ENCODE measurements around the gene TMPRSS5. TPM values are rescaled to one million over a fixed set of nuclear protein-coding genes. Genes with fewer than 3 reads are reported as not detected.

TMPRSS5 gene
- total RNA-seq, 1 experiment from 2014 or later: 0.07 TPM

- peaks cover 3% of the 10 kb centered on the region; the same call in 1 of the 2 replicates for H3K36me3 ChIP-seq (ENCODE audit: low read depth, low read length)
- ATAC-seq: no peak
- no peak overlapping the region for H2AFZ ChIP-seq (ENCODE audit: low read length)
- TF ChIP-seq EZH2 (IDR thresholded peaks at IDR 0.05; ENCODE audit: low read length, unreplicated experiment): no peak
- TF ChIP-seq EZH2phosphoT487 (IDR thresholded peaks at IDR 0.05; ENCODE audit: borderline replicate concordance, low read length): no peak
- TF ChIP-seq CTCF (conservative IDR thresholded peaks at IDR 0.05; ENCODE audit: low read depth, low read length): no peak
- ChIA-PET POLR2A (ENCODE audit: unreplicated experiment) (interaction anchor here (0.7 to 1.1 kb wide), 2 partner anchors 23 to 52 kb away, joined by 4 to 5 read pairs; no protein-coding TSS in a partner anchor), CTCF (interaction anchor here (1.2 kb wide), 1 partner anchor 63 kb away, joined by 5 read pairs; no protein-coding TSS in a partner anchor)
- BruUV-seq (replicated peaks): no TSS peak
- H3K79me2 ChIP-seq (ENCODE audit: low read length): no peaks in the 10 kb centered on the region
- H3F3A ChIP-seq (ENCODE audit: low read length, unreplicated experiment): peaks cover 21% of the 10 kb centered on the region
- no peak overlapping the region for H3K4me3 ChIP-seq (ENCODE audit: low read length)
- intact Hi-C loops (cut with micrococcal nuclease): loop anchor here (1.0 kb wide), 1 partner anchor 22 kb away; no protein-coding TSS in a partner anchor
- H3K27me3 ChIP-seq (ENCODE audit: low read length): no peaks in the 10 kb centered on the region
- peaks cover 52% of the 10 kb centered on the region for H3K4me1 ChIP-seq (ENCODE audit: insufficient read depth, low read length)
- H3K27ac ChIP-seq (ENCODE audit: low read length): peak overlapping the region; percentile 31
- H3K4me2 ChIP-seq (ENCODE audit: low read length): 0 out of 2 replicates have a peak overlapping the region, but pooled peaks have one; percentile 3
- H3K9ac ChIP-seq (ENCODE audit: low read length): no peak overlapping the region
- H4K20me1 ChIP-seq (ENCODE audit: low read length): no peaks in the 10 kb centered on the region
- peak; percentile 37 for DNase-seq
- peaks cover 9% of the 10 kb centered on the region; the same call in 1 of the 2 replicates for H3K9me3 ChIP-seq (ENCODE audit: low read length)
- no peaks in the 10 kb centered on the region for H3K9me2 ChIP-seq (replicated peaks; ENCODE audit: low read length)
These were observed 38.3 kb downstream of the TMPRSS5 start for GRCh38 chr11:113667801-113668200.

- no peak for TF ChIP-seq CTCF (conservative IDR thresholded peaks at IDR 0.05; ENCODE audit: low read depth, low read length)
- TF ChIP-seq EZH2 (IDR thresholded peaks at IDR 0.05; ENCODE audit: low read length, unreplicated experiment): no peak
- DNase-seq: no peak
- ChIA-PET CTCF (no interaction called here), POLR2A (ENCODE audit: unreplicated experiment) (no interaction called here)
- intact Hi-C loops (cut with micrococcal nuclease): no loop called here
- no peaks in the 10 kb centered on the region for H3K79me2 ChIP-seq (ENCODE audit: low read length)
- no peaks in the 10 kb centered on the region for H3K27me3 ChIP-seq (ENCODE audit: low read length)
- peaks cover 9% of the 10 kb centered on the region; the same call in 1 of the 2 replicates for H3K9me3 ChIP-seq (ENCODE audit: low read length)
- no peak for ATAC-seq
- peaks cover 3% of the 10 kb centered on the region; the same call in 1 of the 2 replicates for H3K36me3 ChIP-seq (ENCODE audit: low read depth, low read length)
- H3K9me2 ChIP-seq (replicated peaks; ENCODE audit: low read length): no peaks in the 10 kb centered on the region
- no peak overlapping the region for H3K9ac ChIP-seq (ENCODE audit: low read length)
- no peak overlapping the region for H3K4me3 ChIP-seq (ENCODE audit: low read length)
- H3F3A ChIP-seq (ENCODE audit: low read length, unreplicated experiment): peaks cover 21% of the 10 kb centered on the region
- H4K20me1 ChIP-seq (ENCODE audit: low read length): no peaks in the 10 kb centered on the region
- H3K4me1 ChIP-seq (ENCODE audit: insufficient read depth, low read length): peaks cover 53% of the 10 kb centered on the region
- no peak overlapping the region for H3K27ac ChIP-seq (ENCODE audit: low read length)
- H2AFZ ChIP-seq (ENCODE audit: low read length): no peak overlapping the region
- no peak overlapping the region for H3K4me2 ChIP-seq (ENCODE audit: low read length)
- BruUV-seq (replicated peaks): no TSS peak
These were observed 39.5 kb downstream of the TMPRSS5 start for GRCh38 chr11:113666584-113666983.

GRCh38 chr11:113664981-113665710 is 41.0 kb downstream of the TMPRSS5 start:
- ChIA-PET POLR2A (ENCODE audit: unreplicated experiment) (no interaction called here), CTCF (interaction anchor here (0.6 kb wide), 1 partner anchor 58 kb away, joined by 3 read pairs; no protein-coding TSS in a partner anchor)
- Histone ChIP-seq H3K27ac (ENCODE audit: low read length) (peak overlapping the region; percentile 81), H2AFZ (ENCODE audit: low read length) (peak overlapping the region; percentile 59), H3K4me2 (ENCODE audit: low read length) (peak overlapping the region; percentile 79), H3K4me1 (ENCODE audit: insufficient read depth, low read length) (peaks cover 53% of the 10 kb centered on the region), H3K9ac (ENCODE audit: low read length) (peak overlapping the region; percentile 39), H3K9me3 (ENCODE audit: low read length) (peaks cover 9% of the 10 kb centered on the region; the same call in 1 of the 2 replicates), H3K79me2 (ENCODE audit: low read length) (no peaks in the 10 kb centered on the region), H4K20me1 (ENCODE audit: low read length) (no peaks in the 10 kb centered on the region), H3K4me3 (ENCODE audit: low read length) (peak overlapping the region; percentile 50), H3F3A (ENCODE audit: low read length, unreplicated experiment) (peaks cover 21% of the 10 kb centered on the region), H3K36me3 (ENCODE audit: low read depth, low read length) (peaks cover 3% of the 10 kb centered on the region; the same call in 1 of the 2 replicates), H3K27me3 (ENCODE audit: low read length) (no peaks in the 10 kb centered on the region), H3K9me2 (replicated peaks; ENCODE audit: low read length) (no peaks in the 10 kb centered on the region)
- TSS peak; percentile 79 for BruUV-seq (replicated peaks)
- intact Hi-C loops (cut with micrococcal nuclease): loop anchor here (1.0 to 2.0 kb wide), 4 partner anchors 25 to 66 kb away; no protein-coding TSS in a partner anchor
- ATAC-seq (peak; percentile 13), DNase-seq (peak; percentile 68)
- TF ChIP-seq EZH2 (IDR thresholded peaks at IDR 0.05; ENCODE audit: low read length, unreplicated experiment) (no peak), CTCF (conservative IDR thresholded peaks at IDR 0.05; ENCODE audit: low read depth, low read length) (no peak), EZH2phosphoT487 (IDR thresholded peaks at IDR 0.05; ENCODE audit: borderline replicate concordance, low read length) (no peak)

Data from PC-3 (cell line).